SU-DHL-6 (cell line): Measurements from ENCODE around the gene GSTO2.

Source experiments
- H2AFZ ChIP-seq: fragments of 200-600 bp; sonication (generic); 2 replicates; pipeline ENCODE4 v1.6.1; 2014; ENCODE audit warnings: low read depth, mild to moderate bottlenecking, moderate library complexity, mixed read lengths, antibody characterized with exemption, low read length; ENCODE audit not compliant: severe bottlenecking
- H3F3A ChIP-seq: fragments of 200-600 bp; shearing (Covaris generic); 2 replicates; pipeline ENCODE4 v1.6.0; 2016; ENCODE audit warnings: antibody characterized with exemption, mild to moderate bottlenecking; ENCODE audit not compliant: insufficient read depth
- H3K27ac ChIP-seq: fragments of 200-600 bp; sonication (generic); 2 replicates; pipeline ENCODE4 v1.5.1; 2016; ENCODE audit warnings: low read depth, mild to moderate bottlenecking, low read length, moderate library complexity, mixed read lengths
- H3K27me3 ChIP-seq: fragments of 200-600 bp; sonication (generic), shearing (Covaris generic); 2 replicates; pipeline ENCODE4 v1.6.0; 2014; ENCODE audit warnings: mild to moderate bottlenecking, low read length
- H3K36me3 ChIP-seq: fragments of 200-600 bp; sonication (generic); 2 replicates; pipeline ENCODE4 v1.6.1; 2014; ENCODE audit warnings: mild to moderate bottlenecking, low read length, mixed read lengths
- H3K4me2 ChIP-seq: fragments of 300-600, 200-600 bp; shearing (Covaris generic), sonication (generic); 2 replicates; pipeline ENCODE4 v1.6.0; 2014; ENCODE audit warnings: low read length, low read depth, mild to moderate bottlenecking; ENCODE audit not compliant: poor library complexity, severe bottlenecking
- H3K4me3 ChIP-seq: fragments of 200-600 bp; sonication (generic); 2 replicates; pipeline ENCODE4 v1.5.1; 2014; ENCODE audit warnings: antibody characterized with exemption, low read length, mild to moderate bottlenecking, mixed read lengths; ENCODE audit not compliant: insufficient read depth, poor library complexity, severe bottlenecking
- H3K79me2 ChIP-seq: fragments of 200-600 bp; sonication (generic); 2 replicates; pipeline ENCODE4 v1.6.1; 2014; ENCODE audit warnings: mild to moderate bottlenecking, low read length, moderate library complexity; ENCODE audit not compliant: insufficient read depth
- H3K9ac ChIP-seq: fragments of 200-600 bp; sonication (generic); 2 replicates; pipeline ENCODE4 v1.7.0; 2014; ENCODE audit warnings: mild to moderate bottlenecking, low read length
- H3K9me2 ChIP-seq: fragments of 200-600 bp; sonication (generic); replicated peaks from 2 replicates; pipeline ENCODE4 v1.6.1; 2014; ENCODE audit warnings: low read length; ENCODE audit not compliant: insufficient read depth
- H3K9me3 ChIP-seq: fragments of 200-600 bp; sonication (generic); 2 replicates; pipeline ENCODE4 v1.6.1; 2014; ENCODE audit warnings: low read length, mixed read lengths; ENCODE audit not compliant: insufficient read depth
- H4K20me1 ChIP-seq: fragments of 200-600 bp; sonication (generic); 2 replicates; pipeline ENCODE4 v1.6.1; 2014; ENCODE audit warnings: low read depth, mild to moderate bottlenecking, antibody characterized with exemption, low read length, moderate library complexity, mixed read lengths
- CTCF ChIP-seq: fragments of 200-600 bp; sonication (generic); IDR thresholded peaks from one replicate; pipeline ENCODE4 v1.5.1; 2017; ENCODE audit warnings: antibody characterized with exemption, mild to moderate bottlenecking, low read length, moderate library complexity; ENCODE audit not compliant: insufficient read depth, poor library complexity, severe bottlenecking
- EZH2phosphoT487 ChIP-seq: fragments of 200-600 bp; sonication (generic), shearing (Covaris generic); conservative IDR thresholded peaks from 2 replicates; pipeline ENCODE4 v1.6.1; 2018; ENCODE audit warnings: mild to moderate bottlenecking, antibody characterized with exemption, low read length, moderate library complexity, mixed read lengths

The GSTO2 gene

DNA sequence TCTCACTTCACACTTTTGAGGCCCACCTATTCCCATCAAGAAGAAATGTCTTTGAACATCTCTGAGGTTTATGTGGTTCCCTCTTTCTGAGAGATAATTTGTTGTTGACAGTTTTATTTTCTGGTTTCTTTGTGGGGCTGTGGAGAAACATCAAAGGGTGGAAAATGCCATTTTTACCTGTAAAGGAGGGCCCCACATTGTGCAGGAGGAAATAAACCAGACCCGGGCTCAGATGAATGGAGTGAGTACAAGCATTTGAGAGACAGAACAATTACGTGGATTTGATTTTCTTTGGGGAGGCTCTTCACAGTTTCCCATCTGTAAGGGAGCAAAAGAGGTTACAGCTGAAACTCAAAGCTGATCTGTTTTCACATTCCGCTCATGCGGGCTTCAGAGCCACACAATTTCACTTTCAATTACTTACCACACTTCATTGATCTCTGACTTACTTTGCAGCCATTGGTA is 39.5 kb downstream of the GSTO2 start:
- no peak overlapping the region for H3K4me2 ChIP-seq
- H3K9me2 ChIP-seq: no peaks in the 10 kb centered on the region
- TF ChIP-seq CTCF (no peak), EZH2phosphoT487 (no peak)
- H3K9me3 ChIP-seq: no peaks in the 10 kb centered on the region
- no peaks in the 10 kb centered on the region; the same call in 1 of the 2 replicates for H4K20me1 ChIP-seq
- H3K27ac ChIP-seq: no peak overlapping the region
- H3K27me3 ChIP-seq: no peaks in the 10 kb centered on the region
- no peak overlapping the region for H3K9ac ChIP-seq
- no peaks in the 10 kb centered on the region; the same call in 1 of the 2 replicates for H3F3A ChIP-seq
- no peak overlapping the region for H2AFZ ChIP-seq
- H3K36me3 ChIP-seq: no peaks in the 10 kb centered on the region
- H3K79me2 ChIP-seq: no peaks in the 10 kb centered on the region
- no peak overlapping the region for H3K4me3 ChIP-seq

- no peaks in the 10 kb centered on the region for H3K9me2 ChIP-seq
- H3F3A ChIP-seq: no peaks in the 10 kb centered on the region; the same call in 1 of the 2 replicates
- H3K4me2 ChIP-seq: no peak overlapping the region
- H3K27ac ChIP-seq: no peak overlapping the region
- H2AFZ ChIP-seq: no peak overlapping the region
- TF ChIP-seq EZH2phosphoT487: no peak
- no peak for TF ChIP-seq CTCF
- no peak overlapping the region for H3K9ac ChIP-seq
- H4K20me1 ChIP-seq: no peaks in the 10 kb centered on the region; the same call in 1 of the 2 replicates
- H3K27me3 ChIP-seq: no peaks in the 10 kb centered on the region
- H3K4me3 ChIP-seq: no peak overlapping the region
- no peaks in the 10 kb centered on the region for H3K9me3 ChIP-seq
- no peaks in the 10 kb centered on the region for H3K36me3 ChIP-seq
- no peaks in the 10 kb centered on the region for H3K79me2 ChIP-seq
These were observed 41.3 kb downstream of the GSTO2 start for GRCh38 chr10:104309980-104310978.

DNA sequence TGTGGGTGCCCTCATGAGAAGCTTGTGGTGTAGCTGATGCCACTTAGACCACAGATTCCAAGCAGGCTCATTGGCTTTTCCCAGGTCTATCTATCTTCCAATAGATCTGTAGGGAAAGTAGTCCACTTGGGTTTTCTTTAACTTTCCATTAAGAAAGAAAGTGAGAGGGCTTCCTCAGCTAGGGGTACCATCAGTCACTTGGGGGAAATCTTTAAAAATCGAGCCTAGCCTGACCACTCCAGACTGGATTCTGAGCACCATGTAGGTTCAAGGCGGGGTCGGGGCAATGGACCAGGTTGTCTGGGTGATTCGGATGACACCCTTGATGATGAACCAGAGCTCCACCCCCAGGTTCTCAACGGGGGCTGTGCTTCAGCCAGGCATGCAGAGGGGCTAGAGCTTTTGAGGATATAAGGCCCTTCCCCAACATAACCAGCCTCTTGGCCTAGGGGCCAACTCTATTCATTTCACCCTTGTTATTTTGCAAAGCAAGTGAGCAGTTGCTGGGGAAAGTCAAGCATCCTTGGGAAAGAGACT is 42.3 kb downstream of the GSTO2 start:
- no peaks in the 10 kb centered on the region for H3K9me3 ChIP-seq
- H3K4me3 ChIP-seq: no peak overlapping the region
- no peaks in the 10 kb centered on the region; the same call in 1 of the 2 replicates for H3F3A ChIP-seq
- no peaks in the 10 kb centered on the region; the same call in 1 of the 2 replicates for H4K20me1 ChIP-seq
- no peaks in the 10 kb centered on the region for H3K36me3 ChIP-seq
- no peaks in the 10 kb centered on the region for H3K9me2 ChIP-seq
- no peak overlapping the region for H3K4me2 ChIP-seq
- TF ChIP-seq EZH2phosphoT487 (no peak), CTCF (no peak)
- no peaks in the 10 kb centered on the region for H3K27me3 ChIP-seq
- H3K9ac ChIP-seq: no peak overlapping the region
- H3K79me2 ChIP-seq: no peaks in the 10 kb centered on the region
- H3K27ac ChIP-seq: no peak overlapping the region
- H2AFZ ChIP-seq: no peak overlapping the region
